Calu3 (cell line): ENCODE data around the gene ONECUT2. TPM values are rescaled to one million over a fixed set of nuclear protein-coding genes. Genes with fewer than 3 reads are reported as not detected.

Source experiments
- BruUV-seq: library from RNA; stranded (reverse); fragments of 400-500 nt; replicated peaks from 2 replicates; lab custom pipeline; 2021; lab: Mats Ljungman, UMichigan
- CTCF ChIA-PET: fragments of 300-600 bp; sonication (Branson Sonifier 250); formaldehyde crosslinking; loops from one replicate; lab custom pipeline; 2022; ENCODE audit warnings: antibody characterized with exemption; lab: Charles Lee
- DNase-seq: peaks from one replicate; pipeline ENCODE4 v3.0.0; 2022
- H3K27ac Mint-ChIP-seq: one replicate; pipeline ENCODE4 v1.8.0; 2022; ENCODE audit warnings: mixed read lengths; ENCODE audit not compliant: unreplicated experiment
- H3K27me3 Mint-ChIP-seq: one replicate; pipeline ENCODE4 v1.8.0; 2022; ENCODE audit warnings: mixed read lengths; ENCODE audit not compliant: unreplicated experiment
- H3K36me3 Mint-ChIP-seq: one replicate; pipeline ENCODE4 v1.8.0; 2022; ENCODE audit warnings: mild to moderate bottlenecking, moderate library complexity, mixed read lengths; ENCODE audit not compliant: insufficient read depth, unreplicated experiment
- H3K4me1 Mint-ChIP-seq: one replicate; pipeline ENCODE4 v1.8.0; 2022; ENCODE audit warnings: mild to moderate bottlenecking, low read depth, mixed read lengths; ENCODE audit not compliant: unreplicated experiment
- H3K4me3 Mint-ChIP-seq: one replicate; pipeline ENCODE4 v1.8.0; 2022; ENCODE audit warnings: mild to moderate bottlenecking, low read depth, moderate library complexity, mixed read lengths; ENCODE audit not compliant: unreplicated experiment
- H3K9me3 Mint-ChIP-seq: one replicate; pipeline ENCODE4 v1.8.0; 2022; ENCODE audit warnings: low read depth, mixed read lengths; ENCODE audit not compliant: unreplicated experiment
- intact Hi-C: fragments of 100-400 bp; cut with micrococcal nuclease; formaldehyde crosslinking; loops from one replicate; pipeline ENCODE4 v1.10.0; 2022; ENCODE audit not compliant: unreplicated experiment
- total RNA-seq: library from RNA; stranded (reverse); gene quantifications from 2 replicates; pipeline ENCODE4 v1.2.3, GENCODE V29; 2022
- TF ChIP-seq, protein P1 (sequence below): fragments of 200-600 bp; IDR thresholded peaks from one replicate; pipeline ENCODE4 v1.8.0; 2022; ENCODE audit warnings: antibody characterized with exemption; ENCODE audit not compliant: unreplicated experiment

Gene ONECUT2
- total RNA-seq, 1 experiment from 2014 or later = 182 TPM

DNA sequence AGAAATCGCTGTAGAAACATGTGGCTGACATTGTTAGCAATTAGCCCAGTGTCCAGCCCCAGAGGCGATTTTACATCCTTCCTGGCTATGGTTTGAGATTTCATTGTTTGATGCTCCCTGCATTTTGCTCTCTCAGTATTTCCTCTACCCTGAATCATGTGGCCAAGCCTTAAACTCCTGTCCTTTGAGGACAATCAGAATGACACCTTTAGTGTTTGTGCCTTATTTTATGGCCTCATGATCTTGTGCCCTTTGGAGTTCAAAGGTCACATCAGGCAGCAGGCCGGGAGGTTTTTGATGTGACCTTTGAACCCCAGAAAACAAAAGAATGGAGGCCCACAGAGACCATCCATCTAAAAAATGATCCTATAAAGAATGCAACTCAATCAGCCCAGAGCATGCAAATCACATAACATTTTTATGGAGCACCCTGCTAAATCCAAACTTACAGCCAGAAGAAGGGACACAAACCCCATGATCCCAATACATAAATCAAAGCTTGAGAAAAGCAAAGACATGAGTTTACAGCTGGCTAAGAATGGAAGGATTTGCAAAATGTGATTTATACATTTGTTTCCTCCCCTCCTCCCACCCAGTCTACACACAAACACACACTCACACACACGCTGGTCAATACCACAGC lies 98.8 kb downstream of the ONECUT2 start:
- intact Hi-C loops = no loop called here
- H3K9me3 Mint-ChIP-seq = no peaks in the 10 kb centered on the region
- peaks cover 3% of the 10 kb centered on the region for H3K27me3 Mint-ChIP-seq
- CTCF ChIA-PET = no interaction called here
- no peaks in the 10 kb centered on the region for H3K4me1 Mint-ChIP-seq
- no peak overlapping the region for H3K27ac Mint-ChIP-seq
- H3K4me3 Mint-ChIP-seq = no peak overlapping the region
- H3K36me3 Mint-ChIP-seq = no peaks in the 10 kb centered on the region
- no TSS peak for BruUV-seq
- TF ChIP-seq, protein P1, sequence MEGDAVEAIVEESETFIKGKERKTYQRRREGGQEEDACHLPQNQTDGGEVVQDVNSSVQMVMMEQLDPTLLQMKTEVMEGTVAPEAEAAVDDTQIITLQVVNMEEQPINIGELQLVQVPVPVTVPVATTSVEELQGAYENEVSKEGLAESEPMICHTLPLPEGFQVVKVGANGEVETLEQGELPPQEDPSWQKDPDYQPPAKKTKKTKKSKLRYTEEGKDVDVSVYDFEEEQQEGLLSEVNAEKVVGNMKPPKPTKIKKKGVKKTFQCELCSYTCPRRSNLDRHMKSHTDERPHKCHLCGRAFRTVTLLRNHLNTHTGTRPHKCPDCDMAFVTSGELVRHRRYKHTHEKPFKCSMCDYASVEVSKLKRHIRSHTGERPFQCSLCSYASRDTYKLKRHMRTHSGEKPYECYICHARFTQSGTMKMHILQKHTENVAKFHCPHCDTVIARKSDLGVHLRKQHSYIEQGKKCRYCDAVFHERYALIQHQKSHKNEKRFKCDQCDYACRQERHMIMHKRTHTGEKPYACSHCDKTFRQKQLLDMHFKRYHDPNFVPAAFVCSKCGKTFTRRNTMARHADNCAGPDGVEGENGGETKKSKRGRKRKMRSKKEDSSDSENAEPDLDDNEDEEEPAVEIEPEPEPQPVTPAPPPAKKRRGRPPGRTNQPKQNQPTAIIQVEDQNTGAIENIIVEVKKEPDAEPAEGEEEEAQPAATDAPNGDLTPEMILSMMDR = no peak
- DNase-seq = no peak

DNA sequence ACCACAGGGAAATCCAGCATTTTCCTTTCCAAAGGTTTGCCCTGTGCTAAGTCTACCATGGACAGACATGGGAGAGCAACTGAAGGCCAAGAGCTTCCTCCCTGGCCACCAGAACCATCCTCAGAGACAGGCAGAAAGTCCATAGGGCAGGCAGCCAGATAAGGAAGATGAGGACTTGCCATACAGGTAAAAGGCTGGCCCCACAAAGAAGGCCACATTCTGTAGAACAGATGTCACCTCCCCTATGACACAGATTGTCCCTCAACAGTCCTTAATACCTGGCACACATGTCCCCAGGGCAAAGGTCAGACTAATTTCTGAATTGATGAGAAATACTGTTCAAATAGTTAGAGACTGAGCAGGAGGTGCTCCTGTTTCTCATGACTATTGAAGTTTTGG lies 99.3 kb downstream of the ONECUT2 start:
- DNase-seq = no peak
- intact Hi-C loops = no loop called here
- Mint-ChIP-seq H3K4me1 (no peaks in the 10 kb centered on the region), H3K4me3 (no peak overlapping the region), H3K27me3 (no peaks in the 10 kb centered on the region), H3K9me3 (no peaks in the 10 kb centered on the region), H3K27ac (no peak overlapping the region), H3K36me3 (no peaks in the 10 kb centered on the region)
- no TSS peak for BruUV-seq
- CTCF ChIA-PET = no interaction called here
- TF ChIP-seq, protein P1 = no peak

GRCh38 chr18:57538614-57539013 lies 103.4 kb downstream of the ONECUT2 start:
- no peak for DNase-seq
- Mint-ChIP-seq H3K9me3 (no peaks in the 10 kb centered on the region), H3K4me1 (no peaks in the 10 kb centered on the region), H3K36me3 (no peaks in the 10 kb centered on the region), H3K27ac (no peak overlapping the region), H3K4me3 (no peak overlapping the region), H3K27me3 (no peaks in the 10 kb centered on the region)
- BruUV-seq = no TSS peak
- intact Hi-C loops = no loop called here
- TF ChIP-seq, protein P1 = no peak
- CTCF ChIA-PET = no interaction called here

DNA sequence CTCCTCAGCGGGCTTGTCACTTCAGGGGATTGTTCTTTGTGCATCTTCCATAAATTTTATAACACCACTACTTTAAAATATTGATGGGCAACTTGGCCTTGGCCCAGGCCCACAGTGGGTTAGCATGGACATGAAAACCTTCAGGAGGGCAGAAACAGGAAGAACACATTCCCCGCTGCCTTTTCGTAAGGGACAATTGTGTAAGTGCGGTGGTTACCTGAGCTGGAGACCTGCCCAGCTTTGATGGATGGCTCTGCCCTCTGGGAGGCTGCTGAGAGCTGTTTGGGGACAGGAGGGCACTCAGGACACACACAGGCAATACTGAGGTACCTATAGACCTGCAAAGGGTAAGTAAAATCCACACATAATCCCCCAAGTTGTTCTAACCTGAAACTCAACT lies 104.5 kb downstream of the ONECUT2 start:
- no peak for DNase-seq
- H3K27me3 Mint-ChIP-seq = no peaks in the 10 kb centered on the region
- no TSS peak for BruUV-seq
- no peaks in the 10 kb centered on the region for H3K4me1 Mint-ChIP-seq
- TF ChIP-seq, protein P1 = no peak
- no peaks in the 10 kb centered on the region for H3K9me3 Mint-ChIP-seq
- no peak overlapping the region for H3K27ac Mint-ChIP-seq
- intact Hi-C loops = no loop called here
- no peaks in the 10 kb centered on the region for H3K36me3 Mint-ChIP-seq
- no peak overlapping the region for H3K4me3 Mint-ChIP-seq
- CTCF ChIA-PET = interaction anchor here (0.6 kb wide), 1 partner anchor 57 kb away, joined by 3 read pairs; no protein-coding TSS in a partner anchor

Other genes starting within 250 kb of the ONECUT2 start
- not detected in 2 replicates for gene ST8SIA3, start 82.8 kb upstream of the ONECUT2 start, total RNA-seq
- 16.7 and 23.4 TPM in 2 replicates for gene FECH, start 151.3 kb downstream of the ONECUT2 start, total RNA-seq
- 196 and 205 TPM in 2 replicates for gene NARS1, start 186.5 kb downstream of the ONECUT2 start, total RNA-seq